Mesothelial cell of epicardium (in vitro differentiated cells): ENCODE results near the gene LAMP5. TPM values are rescaled to one million over a fixed set of nuclear protein-coding genes. Genes with fewer than 3 reads are reported as not detected.

ENCODE experiments used
- DNase-seq, 2 experiments: peaks; one replicate each; pipeline ENCODE4 v3.0.0; 2021; ENCODE audit warnings: low spot score in 2 of 2; ENCODE audit not compliant: unreplicated experiment in 2 of 2
- H3K27ac Mint-ChIP-seq: 2 replicates; pipeline ENCODE4 v1.8.0; 2021; ENCODE audit warnings: mixed read lengths
- H3K27me3 Mint-ChIP-seq: 2 replicates; pipeline ENCODE4 v1.8.0; 2021; ENCODE audit warnings: low read depth, mixed read lengths
- H3K36me3 Mint-ChIP-seq: 2 replicates; pipeline ENCODE4 v1.8.0; 2021; ENCODE audit warnings: mixed read lengths
- H3K4me1 Mint-ChIP-seq: 2 replicates; pipeline ENCODE4 v1.8.0; 2021; ENCODE audit warnings: mixed read lengths
- H3K4me3 Mint-ChIP-seq: 2 replicates; pipeline ENCODE4 v1.8.0; 2021; ENCODE audit warnings: mild to moderate bottlenecking, moderate library complexity, mixed read lengths
- H3K9me3 Mint-ChIP-seq: 2 replicates; pipeline ENCODE4 v1.8.0; 2021; ENCODE audit warnings: mixed read lengths
- CTCF ChIP-seq: fragments of 200-600 bp; sonication (generic); IDR thresholded peaks from one replicate; pipeline ENCODE4 v1.5.0; 2021; ENCODE audit warnings: antibody characterized with exemption; ENCODE audit not compliant: unreplicated experiment
- total RNA-seq: library from RNA; stranded (reverse); gene quantifications from 3 replicates; pipeline ENCODE4 v1.2.1, GENCODE V29; 2021

Gene LAMP5
- total RNA-seq, 1 donor from 2014 or later, result 0.38 TPM

DNA sequence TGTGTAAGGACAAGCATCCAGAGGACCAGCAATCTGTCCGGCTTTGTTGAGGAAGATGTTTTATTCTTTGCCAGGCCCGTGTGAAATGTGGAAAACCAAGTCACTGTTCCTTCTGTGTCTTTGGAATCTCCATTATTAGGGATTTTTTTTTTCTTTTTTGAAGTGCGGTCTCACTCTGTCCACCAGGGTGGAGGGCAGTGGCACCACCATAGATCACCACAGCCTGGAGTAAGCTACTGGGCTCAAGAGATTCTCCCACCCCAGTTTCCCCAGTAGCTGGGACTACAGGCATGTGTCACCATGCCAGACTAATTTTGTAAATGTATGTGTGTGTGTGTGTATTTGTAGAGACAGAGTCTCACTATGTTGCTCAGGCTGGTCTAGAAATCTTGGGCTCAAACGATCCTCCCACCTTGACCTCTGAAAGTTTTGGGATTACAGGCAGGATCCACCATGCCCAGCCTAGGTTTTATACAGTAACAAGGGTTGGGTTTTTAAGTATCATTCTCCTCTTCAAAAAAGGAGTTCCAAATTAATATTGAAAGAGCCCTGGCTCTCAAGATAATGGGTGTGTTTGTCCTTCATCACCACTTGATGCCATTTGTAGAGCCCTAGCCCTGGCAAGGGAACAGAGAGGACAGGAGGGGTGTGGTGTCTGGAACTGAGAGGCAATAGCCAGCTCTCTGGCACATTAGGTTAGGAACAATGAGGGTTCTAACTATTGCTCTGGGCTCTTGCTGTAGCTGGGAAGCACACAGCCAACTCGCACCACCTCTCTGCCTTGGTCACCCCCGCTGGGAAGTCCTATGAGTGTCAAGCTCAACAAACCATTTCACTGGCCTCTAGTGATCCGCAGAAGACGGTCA is 3.1 kb downstream of the LAMP5 start:
- Mint-ChIP-seq H3K27me3 (peaks cover 100% of the 10 kb centered on the region), H3K36me3 (no peaks in the 10 kb centered on the region), H3K9me3 (no peaks in the 10 kb centered on the region), H3K27ac (no peak overlapping the region), H3K4me1 (peaks cover 24% of the 10 kb centered on the region), H3K4me3 (no peak overlapping the region)
- TF ChIP-seq CTCF, result peak; percentile 39
- no peak for DNase-seq

GRCh38 chr20:9518576-9519175 is 4.3 kb downstream of the LAMP5 start:
- TF ChIP-seq CTCF, result no peak
- no peak overlapping the region for H3K4me3 Mint-ChIP-seq
- no peaks in the 10 kb centered on the region for H3K9me3 Mint-ChIP-seq
- peaks cover 97% of the 10 kb centered on the region for H3K27me3 Mint-ChIP-seq
- H3K27ac Mint-ChIP-seq, result no peak overlapping the region
- no peak for DNase-seq
- no peaks in the 10 kb centered on the region for H3K36me3 Mint-ChIP-seq
- peaks cover 24% of the 10 kb centered on the region for H3K4me1 Mint-ChIP-seq

DNA sequence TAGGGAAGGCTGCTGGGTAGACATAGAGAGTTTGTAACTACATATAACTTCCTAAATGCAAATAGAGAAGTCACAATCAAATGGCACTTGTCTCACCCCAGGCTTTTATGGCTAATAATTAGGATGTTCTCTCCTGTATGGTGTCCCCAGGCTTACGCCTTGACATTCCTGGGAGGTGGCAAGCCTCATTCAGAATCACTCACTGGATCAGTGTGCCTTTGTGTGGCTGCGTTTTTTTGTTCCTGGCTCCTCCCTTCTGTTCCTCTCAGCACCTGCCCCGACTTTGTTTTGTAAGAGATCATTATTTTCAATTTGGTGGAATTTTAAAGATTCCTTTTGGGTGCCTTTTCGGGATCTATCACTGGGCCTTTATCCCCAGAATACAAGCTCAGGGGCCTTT is 5.7 kb downstream of the LAMP5 start:
- no peaks in the 10 kb centered on the region for H3K9me3 Mint-ChIP-seq
- no peak for TF ChIP-seq CTCF
- DNase-seq, result no peak
- peaks cover 88% of the 10 kb centered on the region for H3K27me3 Mint-ChIP-seq
- no peak overlapping the region for H3K4me3 Mint-ChIP-seq
- no peaks in the 10 kb centered on the region for H3K36me3 Mint-ChIP-seq
- peaks cover 16% of the 10 kb centered on the region for H3K4me1 Mint-ChIP-seq
- no peak overlapping the region for H3K27ac Mint-ChIP-seq

- H3K4me1 Mint-ChIP-seq, result no peaks in the 10 kb centered on the region
- no peak overlapping the region for H3K4me3 Mint-ChIP-seq
- no peak for DNase-seq
- no peak for TF ChIP-seq CTCF
- H3K36me3 Mint-ChIP-seq, result no peaks in the 10 kb centered on the region
- no peak overlapping the region for H3K27ac Mint-ChIP-seq
- peaks cover 67% of the 10 kb centered on the region for H3K27me3 Mint-ChIP-seq
- H3K9me3 Mint-ChIP-seq, result no peaks in the 10 kb centered on the region
Observed at GRCh38 chr20:9523636-9524035, 9.2 kb downstream of the LAMP5 start.

DNA sequence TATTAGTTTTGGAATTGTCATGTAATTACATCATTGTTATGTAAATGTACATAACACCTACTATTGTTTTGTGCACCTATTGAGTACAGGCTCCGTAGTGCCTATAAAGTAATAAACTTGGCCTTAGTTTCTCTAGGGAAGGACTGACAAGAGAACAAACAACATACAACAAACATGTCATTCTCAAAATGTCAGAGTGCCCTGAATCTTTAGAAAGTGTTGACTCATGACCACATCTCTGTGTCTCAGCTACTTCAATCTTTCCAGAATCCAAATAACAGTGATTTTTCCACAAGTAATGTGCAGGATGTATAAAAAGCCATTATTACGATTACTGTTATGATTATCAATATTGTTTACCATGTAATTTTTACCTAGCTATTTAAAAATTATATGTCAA is 17.2 kb downstream of the LAMP5 start:
- TF ChIP-seq CTCF, result no peak
- no peak for DNase-seq
- Mint-ChIP-seq H3K27me3 (peaks cover 44% of the 10 kb centered on the region), H3K27ac (no peak overlapping the region), H3K4me3 (no peak overlapping the region), H3K36me3 (no peaks in the 10 kb centered on the region), H3K9me3 (no peaks in the 10 kb centered on the region), H3K4me1 (peaks cover 5% of the 10 kb centered on the region)
